Spleen (tissue), 7 donors: ENCODE results near the gene EHMT1.
A peak's percentile ranks its signal among the peaks of the same experiment; 100 is the strongest.

Experiments
- CTCF ChIP-seq, 11 experiments: fragments of 200-600 bp in 7 of 11; fragments of 450-650 bp in 4 of 11; sonication (generic) in 4 of 11; IDR thresholded peaks in 8 of 11; conservative IDR thresholded peaks in 3 of 11; 1 replicate in 7 of 11; 2 replicates in 4 of 11; pipeline versions ENCODE4 v1.4.0 to v1.8.0; 2016 to 2021; ENCODE audit warnings: antibody characterized with exemption in 11 of 11, inconsistent platforms in 4 of 11, mild to moderate bottlenecking in 1 of 11
- POLR2AphosphoS5 ChIP-seq, 3 donors: sonication (generic); formaldehyde crosslinking; IDR thresholded peaks; one replicate each; pipeline ENCODE4 v1.5.1; 2017; ENCODE audit warnings: antibody characterized with exemption in 3 of 3
- donor health status: DM: no; HTN: no; CAD: no; lungs with moderate emphysema.
- donor health status: DM: no; HTN: no; CAD: no.
- donor health status: DM: no; HTN: no; CAD: no.

GRCh38 chr9:137757613-137758029 lies 138.8 kb downstream of the EHMT1 start:
- TF ChIP-seq CTCF (IDR thresholded peaks at IDR 0.05 in 8 of 11, conservative IDR thresholded peaks at IDR 0.05 in 3 of 11) (no peak), POLR2AphosphoS5 (IDR thresholded peaks at IDR 0.05) (peak in 1 of 3 donors; percentile 40)
